ENCODE data around the gene LIPC.

The LIPC gene

DNA sequence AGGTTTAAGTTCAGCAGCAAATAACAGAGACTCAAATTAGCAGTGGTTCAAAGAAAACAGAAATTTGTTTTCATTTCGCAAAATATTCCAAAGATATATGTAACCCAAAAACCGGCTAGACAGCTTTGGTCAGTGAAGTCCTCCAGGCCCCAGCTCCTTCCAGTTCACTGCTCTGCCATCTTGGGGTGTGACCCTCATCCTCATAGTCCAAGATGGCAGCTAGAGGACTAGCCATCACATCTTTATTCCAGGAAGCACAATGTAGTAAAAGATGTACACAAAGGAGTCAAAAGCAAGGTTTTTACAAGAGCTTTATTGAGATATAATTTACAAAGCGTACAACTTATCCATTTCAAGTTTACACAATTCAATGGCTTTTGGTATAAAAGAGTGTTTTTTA is 107.1 kb downstream of the LIPC start:
- ATAC-seq, result no peak
- TF ChIP-seq, protein P1, sequence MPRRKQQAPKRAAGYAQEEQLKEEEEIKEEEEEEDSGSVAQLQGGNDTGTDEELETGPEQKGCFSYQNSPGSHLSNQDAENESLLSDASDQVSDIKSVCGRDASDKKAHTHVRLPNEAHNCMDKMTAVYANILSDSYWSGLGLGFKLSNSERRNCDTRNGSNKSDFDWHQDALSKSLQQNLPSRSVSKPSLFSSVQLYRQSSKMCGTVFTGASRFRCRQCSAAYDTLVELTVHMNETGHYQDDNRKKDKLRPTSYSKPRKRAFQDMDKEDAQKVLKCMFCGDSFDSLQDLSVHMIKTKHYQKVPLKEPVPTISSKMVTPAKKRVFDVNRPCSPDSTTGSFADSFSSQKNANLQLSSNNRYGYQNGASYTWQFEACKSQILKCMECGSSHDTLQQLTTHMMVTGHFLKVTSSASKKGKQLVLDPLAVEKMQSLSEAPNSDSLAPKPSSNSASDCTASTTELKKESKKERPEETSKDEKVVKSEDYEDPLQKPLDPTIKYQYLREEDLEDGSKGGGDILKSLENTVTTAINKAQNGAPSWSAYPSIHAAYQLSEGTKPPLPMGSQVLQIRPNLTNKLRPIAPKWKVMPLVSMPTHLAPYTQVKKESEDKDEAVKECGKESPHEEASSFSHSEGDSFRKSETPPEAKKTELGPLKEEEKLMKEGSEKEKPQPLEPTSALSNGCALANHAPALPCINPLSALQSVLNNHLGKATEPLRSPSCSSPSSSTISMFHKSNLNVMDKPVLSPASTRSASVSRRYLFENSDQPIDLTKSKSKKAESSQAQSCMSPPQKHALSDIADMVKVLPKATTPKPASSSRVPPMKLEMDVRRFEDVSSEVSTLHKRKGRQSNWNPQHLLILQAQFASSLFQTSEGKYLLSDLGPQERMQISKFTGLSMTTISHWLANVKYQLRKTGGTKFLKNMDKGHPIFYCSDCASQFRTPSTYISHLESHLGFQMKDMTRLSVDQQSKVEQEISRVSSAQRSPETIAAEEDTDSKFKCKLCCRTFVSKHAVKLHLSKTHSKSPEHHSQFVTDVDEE (CRISPR knock-in tag; IDR thresholded peaks at IDR 0.05), result no peak
- TF ChIP-seq PATZ1 (CRISPR knock-in tag; IDR thresholded peaks at IDR 0.05; ENCODE audit: borderline replicate concordance) (no peak), ARNTL (CRISPR knock-in tag; IDR thresholded peaks at IDR 0.05; ENCODE audit: borderline replicate concordance, low read depth) (no peak), ZNF70 (CRISPR knock-in tag; IDR thresholded peaks at IDR 0.05) (no peak), ZC3H10 (CRISPR knock-in tag; IDR thresholded peaks at IDR 0.05) (no peak), TOX (CRISPR knock-in tag; IDR thresholded peaks at IDR 0.05; ENCODE audit: borderline replicate concordance) (no peak), ISL1 (CRISPR knock-in tag; IDR thresholded peaks at IDR 0.05) (no peak), ZNF565 (CRISPR knock-in tag; conservative IDR thresholded peaks at IDR 0.05; ENCODE audit: low read depth) (no peak), ZFP3 (CRISPR knock-in tag; IDR thresholded peaks at IDR 0.05) (no peak), CSDC2 (CRISPR knock-in tag; IDR thresholded peaks at IDR 0.05) (no peak), BACH2 (CRISPR knock-in tag; IDR thresholded peaks at IDR 0.05; ENCODE audit: borderline replicate concordance) (no peak), GLIS3 (CRISPR knock-in tag; IDR thresholded peaks at IDR 0.05) (no peak)
- TF ChIP-seq, protein P2, sequence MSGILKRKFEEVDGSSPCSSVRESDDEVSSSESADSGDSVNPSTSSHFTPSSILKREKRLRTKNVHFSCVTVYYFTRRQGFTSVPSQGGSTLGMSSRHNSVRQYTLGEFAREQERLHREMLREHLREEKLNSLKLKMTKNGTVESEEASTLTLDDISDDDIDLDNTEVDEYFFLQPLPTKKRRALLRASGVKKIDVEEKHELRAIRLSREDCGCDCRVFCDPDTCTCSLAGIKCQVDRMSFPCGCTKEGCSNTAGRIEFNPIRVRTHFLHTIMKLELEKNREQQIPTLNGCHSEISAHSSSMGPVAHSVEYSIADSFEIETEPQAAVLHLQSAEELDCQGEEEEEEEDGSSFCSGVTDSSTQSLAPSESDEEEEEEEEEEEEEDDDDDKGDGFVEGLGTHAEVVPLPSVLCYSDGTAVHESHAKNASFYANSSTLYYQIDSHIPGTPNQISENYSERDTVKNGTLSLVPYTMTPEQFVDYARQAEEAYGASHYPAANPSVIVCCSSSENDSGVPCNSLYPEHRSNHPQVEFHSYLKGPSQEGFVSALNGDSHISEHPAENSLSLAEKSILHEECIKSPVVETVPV (CRISPR knock-in tag; IDR thresholded peaks at IDR 0.05), result no peak
- TF ChIP-seq, protein P3, sequence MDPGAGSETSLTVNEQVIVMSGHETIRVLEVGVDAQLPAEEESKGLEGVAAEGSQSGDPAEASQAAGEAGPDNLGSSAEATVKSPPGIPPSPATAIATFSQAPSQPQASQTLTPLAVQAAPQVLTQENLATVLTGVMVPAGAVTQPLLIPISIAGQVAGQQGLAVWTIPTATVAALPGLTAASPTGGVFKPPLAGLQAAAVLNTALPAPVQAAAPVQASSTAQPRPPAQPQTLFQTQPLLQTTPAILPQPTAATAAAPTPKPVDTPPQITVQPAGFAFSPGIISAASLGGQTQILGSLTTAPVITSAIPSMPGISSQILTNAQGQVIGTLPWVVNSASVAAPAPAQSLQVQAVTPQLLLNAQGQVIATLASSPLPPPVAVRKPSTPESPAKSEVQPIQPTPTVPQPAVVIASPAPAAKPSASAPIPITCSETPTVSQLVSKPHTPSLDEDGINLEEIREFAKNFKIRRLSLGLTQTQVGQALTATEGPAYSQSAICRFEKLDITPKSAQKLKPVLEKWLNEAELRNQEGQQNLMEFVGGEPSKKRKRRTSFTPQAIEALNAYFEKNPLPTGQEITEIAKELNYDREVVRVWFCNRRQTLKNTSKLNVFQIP (CRISPR knock-in tag; IDR thresholded peaks at IDR 0.05; ENCODE audit: borderline replicate concordance, low read depth), result no peak

GRCh38 chr15:58539548-58539947 is 107.8 kb downstream of the LIPC start:
- TF ChIP-seq ZNF70 (CRISPR knock-in tag; IDR thresholded peaks at IDR 0.05) (no peak), TCF4 (CRISPR knock-in tag; IDR thresholded peaks at IDR 0.05; ENCODE audit: borderline replicate concordance) (no peak), ISL1 (CRISPR knock-in tag; IDR thresholded peaks at IDR 0.05) (no peak), ZFP30 (CRISPR knock-in tag; IDR thresholded peaks at IDR 0.05) (no peak), CSDC2 (CRISPR knock-in tag; IDR thresholded peaks at IDR 0.05) (no peak), PPARA (CRISPR knock-in tag; IDR thresholded peaks at IDR 0.05; ENCODE audit: borderline replicate concordance) (no peak), ZFP3 (CRISPR knock-in tag; IDR thresholded peaks at IDR 0.05) (no peak), ARNTL (CRISPR knock-in tag; IDR thresholded peaks at IDR 0.05; ENCODE audit: borderline replicate concordance, low read depth) (no peak)
- TF ChIP-seq, protein P2 (CRISPR knock-in tag; IDR thresholded peaks at IDR 0.05), result no peak
- TF ChIP-seq, protein P4, sequence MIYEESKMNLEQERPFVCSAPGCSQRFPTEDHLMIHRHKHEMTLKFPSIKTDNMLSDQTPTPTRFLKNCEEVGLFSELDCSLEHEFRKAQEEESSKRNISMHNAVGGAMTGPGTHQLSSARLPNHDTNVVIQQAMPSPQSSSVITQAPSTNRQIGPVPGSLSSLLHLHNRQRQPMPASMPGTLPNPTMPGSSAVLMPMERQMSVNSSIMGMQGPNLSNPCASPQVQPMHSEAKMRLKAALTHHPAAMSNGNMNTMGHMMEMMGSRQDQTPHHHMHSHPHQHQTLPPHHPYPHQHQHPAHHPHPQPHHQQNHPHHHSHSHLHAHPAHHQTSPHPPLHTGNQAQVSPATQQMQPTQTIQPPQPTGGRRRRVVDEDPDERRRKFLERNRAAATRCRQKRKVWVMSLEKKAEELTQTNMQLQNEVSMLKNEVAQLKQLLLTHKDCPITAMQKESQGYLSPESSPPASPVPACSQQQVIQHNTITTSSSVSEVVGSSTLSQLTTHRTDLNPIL (CRISPR knock-in tag; IDR thresholded peaks at IDR 0.05; ENCODE audit: low read depth), result no peak
- TF ChIP-seq, protein P1 (CRISPR knock-in tag; IDR thresholded peaks at IDR 0.05), result no peak
- ATAC-seq, result no peak

All from SK-N-SH treated with all-trans-retinoic acid at 6 μM for 48 hours (cell line).